Right atrium auricular region (tissue), 2 donors: ENCODE measurements around the gene USP33. TPM values are rescaled to one million over a fixed set of nuclear protein-coding genes. Genes with fewer than 3 reads are reported as not detected.

ENCODE experiments used
- DNase-seq: peaks from one replicate; pipeline ENCODE4 v3.0.0-alpha.2; 2019; ENCODE audit warnings: low spot score
- H3K27ac ChIP-seq, 2 donors: fragments of 200-600 bp; sonication (generic); 1 replicate in 1 of 2; 2 replicates in 1 of 2; pipeline ENCODE4 v1.5.1; 2016 to 2019
- H3K27me3 ChIP-seq, 2 donors: fragments of 200-600 bp; sonication (generic); one replicate each; pipeline versions ENCODE4 v1.5.1 to v1.6.0; 2017 to 2019
- H3K36me3 ChIP-seq: fragments of 200-600 bp; sonication (generic); one replicate; pipeline ENCODE4 v1.5.1; 2016
- H3K4me1 ChIP-seq, 2 donors: fragments of 200-600 bp; sonication (generic); one replicate each; pipeline versions ENCODE4 v1.5.1 to v1.6.0; 2017 to 2019
- H3K4me3 ChIP-seq, 2 donors: fragments of 200-600 bp; sonication (generic); 1 replicate in 1 of 2; 2 replicates in 1 of 2; pipeline ENCODE4 v1.5.1; 2017 to 2019; ENCODE audit warnings: mild to moderate bottlenecking in 1 of 2, moderate library complexity in 1 of 2
- H3K9me3 ChIP-seq, 2 donors: fragments of 200-600 bp; sonication (generic); one replicate each; pipeline ENCODE4 v1.5.1; 2019
- CTCF ChIP-seq, 2 donors: fragments of 200-600 bp; sonication (generic); IDR thresholded peaks; one replicate each; pipeline ENCODE4 v1.5.1; 2019; ENCODE audit warnings: antibody characterized with exemption in 2 of 2
- total RNA-seq, 2 donors: library from RNA; depleted of rRNA; stranded (reverse); fragments of >200 nt; gene quantifications; one replicate each; pipeline ENCODE4 v1.1.0, GENCODE V29; 2016

Gene USP33
- total RNA-seq, 2 donors from 2014 or later, result 29.2 to 39.1 TPM

- no peak for TF ChIP-seq CTCF (IDR thresholded peaks at IDR 0.05)
- Histone ChIP-seq H3K4me3 (no peak overlapping the region), H3K4me1 (peaks cover 0 to 18% of the 10 kb centered on the region in 2 donors), H3K36me3 (peaks cover 5% of the 10 kb centered on the region), H3K27me3 (no peaks in the 10 kb centered on the region), H3K27ac (no peak overlapping the region), H3K9me3 (no peaks in the 10 kb centered on the region)
- DNase-seq, result no peak
Observed at GRCh38 chr1:77744576-77744975, 15.1 kb downstream of the USP33 start.

GRCh38 chr1:77742011-77742555 is 17.6 kb downstream of the USP33 start:
- Histone ChIP-seq H3K4me1 (peaks cover 0 to 9% of the 10 kb centered on the region in 2 donors), H3K9me3 (no peaks in the 10 kb centered on the region), H3K27me3 (no peaks in the 10 kb centered on the region), H3K36me3 (peaks cover 19% of the 10 kb centered on the region), H3K4me3 (no peak overlapping the region), H3K27ac (no peak overlapping the region)
- TF ChIP-seq CTCF (IDR thresholded peaks at IDR 0.05), result no peak
- DNase-seq, result no peak

- Histone ChIP-seq H3K4me1 (peaks cover 0 to 9% of the 10 kb centered on the region in 2 donors), H3K27me3 (no peaks in the 10 kb centered on the region), H3K36me3 (peaks cover 19% of the 10 kb centered on the region), H3K27ac (no peak overlapping the region), H3K9me3 (no peaks in the 10 kb centered on the region), H3K4me3 (no peak overlapping the region)
- DNase-seq, result no peak
- TF ChIP-seq CTCF (IDR thresholded peaks at IDR 0.05), result no peak
Observed at GRCh38 chr1:77741316-77741715, 18.3 kb downstream of the USP33 start.

- H3K9me3 ChIP-seq, result no peaks in the 10 kb centered on the region
- no peak overlapping the region for H3K4me3 ChIP-seq
- no peak overlapping the region for H3K27ac ChIP-seq
- H3K4me1 ChIP-seq, result peaks cover 0 to 9% of the 10 kb centered on the region in 2 donors
- no peak for DNase-seq
- no peaks in the 10 kb centered on the region for H3K27me3 ChIP-seq
- H3K36me3 ChIP-seq, result peaks cover 19% of the 10 kb centered on the region
- TF ChIP-seq CTCF (IDR thresholded peaks at IDR 0.05), result no peak
Observed at GRCh38 chr1:77739235-77739634, 20.4 kb downstream of the USP33 start.

GRCh38 chr1:77732090-77732489 is 27.6 kb downstream of the USP33 start:
- Histone ChIP-seq H3K9me3 (no peaks in the 10 kb centered on the region), H3K4me3 (no peak overlapping the region), H3K36me3 (peaks cover 21% of the 10 kb centered on the region), H3K27me3 (no peaks in the 10 kb centered on the region), H3K4me1 (no peaks in the 10 kb centered on the region), H3K27ac (no peak overlapping the region)
- DNase-seq, result no peak
- no peak for TF ChIP-seq CTCF (IDR thresholded peaks at IDR 0.05)

GRCh38 chr1:77725706-77726105 is 33.9 kb downstream of the USP33 start:
- DNase-seq, result no peak
- no peak for TF ChIP-seq CTCF (IDR thresholded peaks at IDR 0.05)
- H3K4me3 ChIP-seq, result no peak overlapping the region
- H3K4me1 ChIP-seq, result no peaks in the 10 kb centered on the region
- no peak overlapping the region for H3K27ac ChIP-seq
- no peaks in the 10 kb centered on the region for H3K27me3 ChIP-seq
- H3K9me3 ChIP-seq, result no peaks in the 10 kb centered on the region
- H3K36me3 ChIP-seq, result peaks cover 72% of the 10 kb centered on the region
